Vagina (tissue), 2 donors: ENCODE measurements around the gene ATP8B1. TPM values are rescaled to one million over a fixed set of nuclear protein-coding genes. Genes with fewer than 3 reads are reported as not detected.

Experiments
- DNase-seq, 2 donors: peaks; one replicate each; pipeline ENCODE4 v3.0.0-alpha.2; 2017; ENCODE audit errors: extremely low spot score in 2 of 2
- H3K27ac ChIP-seq: fragments of 200-600 bp; sonication (generic); one replicate; pipeline ENCODE4 v1.5.1; 2019
- H3K27me3 ChIP-seq: fragments of 200-600 bp; sonication (generic); one replicate; pipeline ENCODE4 v1.5.1; 2019
- H3K36me3 ChIP-seq, 2 donors: fragments of 200-600 bp; sonication (generic); one replicate each; pipeline ENCODE4 v1.5.1; 2017 to 2019
- H3K4me1 ChIP-seq: fragments of 200-600 bp; sonication (generic); one replicate; pipeline ENCODE4 v1.5.1; 2019
- H3K4me3 ChIP-seq, 2 donors: fragments of 200-600 bp; sonication (generic); 1 replicate in 1 of 2; 2 replicates in 1 of 2; pipeline ENCODE4 v1.5.1; 2016 to 2019
- H3K9me3 ChIP-seq: fragments of 200-600 bp; sonication (generic); one replicate; pipeline ENCODE4 v1.5.1; 2019
- POLR2A ChIP-seq, 2 donors: fragments of 450-650 bp; IDR thresholded peaks; one replicate each; pipeline ENCODE4 v1.6.1; 2017; ENCODE audit warnings: antibody characterized with exemption in 2 of 2, mild to moderate bottlenecking in 2 of 2, moderate library complexity in 2 of 2
- POLR2AphosphoS5 ChIP-seq, 2 donors: sonication (generic); formaldehyde crosslinking; IDR thresholded peaks; one replicate each; pipeline ENCODE4 v1.9.0; 2017; ENCODE audit warnings: antibody characterized with exemption in 2 of 2, mild to moderate bottlenecking in 2 of 2, low read depth in 1 of 2; ENCODE audit not compliant: insufficient read depth in 1 of 2
- intact Hi-C: fragments of 100-400 bp; cut with DNase I; formaldehyde crosslinking; loops from one replicate; pipeline ENCODE4 v1.15.1; 2023
- total RNA-seq: library from RNA; depleted of rRNA; stranded (reverse); fragments of >200 nt; gene quantifications from one replicate; pipeline ENCODE4 v1.2.3, GENCODE V29; 2016
- TF ChIP-seq, protein P1 (sequence below), 3 experiments: fragments of 450-650 bp in 2 of 3; fragments of 200-600 bp in 1 of 3; sonication (generic) in 1 of 3; IDR thresholded peaks; one replicate each; pipeline ENCODE4 v1.5.1; 2017 to 2019; ENCODE audit warnings: antibody characterized with exemption in 3 of 3, mild to moderate bottlenecking in 2 of 3, moderate library complexity in 2 of 3

ATP8B1 gene
- total RNA-seq, 1 donor from 2014 or later, result 41.5 TPM

DNA sequence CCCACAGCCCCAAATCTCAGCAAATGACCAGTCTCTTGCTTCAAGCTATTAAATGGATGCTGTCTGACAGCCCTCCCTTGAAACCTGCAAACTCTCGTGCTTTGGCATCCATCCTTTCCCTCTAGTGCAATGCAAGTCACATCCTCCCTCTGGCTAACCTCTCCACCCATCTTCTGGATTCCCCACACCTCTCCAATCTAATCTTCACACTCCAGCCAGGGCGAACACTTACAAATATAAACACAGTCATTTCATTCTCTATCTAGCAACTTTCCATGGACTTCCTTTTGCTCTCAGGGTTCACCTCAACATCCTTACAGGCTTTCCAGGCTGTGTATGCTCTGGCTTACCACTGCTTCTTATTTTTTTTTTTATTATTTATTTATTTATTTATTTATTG, 171.4 kb downstream of the ATP8B1 start:
- peaks cover 14% of the 10 kb centered on the region for H3K4me1 ChIP-seq
- intact Hi-C loops, result no loop called here
- no peaks in the 10 kb centered on the region for H3K36me3 ChIP-seq
- TF ChIP-seq POLR2AphosphoS5 (IDR thresholded peaks at IDR 0.05; ENCODE audit: insufficient read depth in 1 of 2, low read depth in 1 of 2), result no peak
- TF ChIP-seq, protein P1, sequence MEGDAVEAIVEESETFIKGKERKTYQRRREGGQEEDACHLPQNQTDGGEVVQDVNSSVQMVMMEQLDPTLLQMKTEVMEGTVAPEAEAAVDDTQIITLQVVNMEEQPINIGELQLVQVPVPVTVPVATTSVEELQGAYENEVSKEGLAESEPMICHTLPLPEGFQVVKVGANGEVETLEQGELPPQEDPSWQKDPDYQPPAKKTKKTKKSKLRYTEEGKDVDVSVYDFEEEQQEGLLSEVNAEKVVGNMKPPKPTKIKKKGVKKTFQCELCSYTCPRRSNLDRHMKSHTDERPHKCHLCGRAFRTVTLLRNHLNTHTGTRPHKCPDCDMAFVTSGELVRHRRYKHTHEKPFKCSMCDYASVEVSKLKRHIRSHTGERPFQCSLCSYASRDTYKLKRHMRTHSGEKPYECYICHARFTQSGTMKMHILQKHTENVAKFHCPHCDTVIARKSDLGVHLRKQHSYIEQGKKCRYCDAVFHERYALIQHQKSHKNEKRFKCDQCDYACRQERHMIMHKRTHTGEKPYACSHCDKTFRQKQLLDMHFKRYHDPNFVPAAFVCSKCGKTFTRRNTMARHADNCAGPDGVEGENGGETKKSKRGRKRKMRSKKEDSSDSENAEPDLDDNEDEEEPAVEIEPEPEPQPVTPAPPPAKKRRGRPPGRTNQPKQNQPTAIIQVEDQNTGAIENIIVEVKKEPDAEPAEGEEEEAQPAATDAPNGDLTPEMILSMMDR (IDR thresholded peaks at IDR 0.05), result no peak
- no peak for TF ChIP-seq POLR2A (IDR thresholded peaks at IDR 0.05)
- H3K27me3 ChIP-seq, result no peaks in the 10 kb centered on the region
- H3K4me3 ChIP-seq, result no peak overlapping the region
- H3K9me3 ChIP-seq, result no peaks in the 10 kb centered on the region
- no peak for DNase-seq
- no peak overlapping the region for H3K27ac ChIP-seq

DNA sequence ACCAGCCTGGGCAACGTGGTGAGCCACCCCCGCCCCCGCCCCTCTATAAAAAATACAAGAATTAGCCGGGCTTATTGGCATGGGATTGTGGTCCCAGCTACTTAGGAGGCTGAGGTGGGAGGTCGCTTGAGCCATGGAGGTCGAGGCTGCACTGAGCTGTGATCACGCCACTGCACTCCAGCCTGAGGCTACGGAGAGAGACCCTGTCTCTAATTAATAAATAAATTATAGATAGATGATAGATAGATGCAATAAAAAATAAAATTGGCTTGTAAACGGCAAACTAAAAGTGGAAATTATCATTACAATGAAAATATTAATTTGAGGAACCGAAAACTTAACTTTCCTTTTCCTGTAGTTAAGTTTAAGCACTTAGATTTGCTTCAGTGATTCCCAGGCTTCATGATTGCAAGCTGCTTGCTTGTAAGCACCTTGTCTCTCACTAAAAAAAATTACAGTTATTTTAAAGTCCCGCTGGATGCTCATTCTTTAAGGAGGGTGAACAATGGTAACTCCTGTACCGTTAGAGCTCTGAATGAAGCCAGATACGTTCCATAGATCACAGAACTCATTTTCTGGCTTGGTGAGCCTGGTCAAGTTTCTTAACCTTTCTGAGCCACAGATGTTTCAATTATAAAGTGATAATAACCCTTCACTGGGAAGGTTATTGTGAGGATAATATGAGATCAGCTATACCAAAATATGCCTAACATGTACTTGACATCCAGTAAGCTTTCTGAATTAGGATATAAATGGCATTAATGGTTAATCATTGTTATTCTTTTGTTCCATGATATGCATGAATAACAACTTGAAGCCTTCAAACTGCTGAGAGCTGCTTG, 172.1 kb downstream of the ATP8B1 start:
- H3K4me1 ChIP-seq, result peaks cover 14% of the 10 kb centered on the region
- TF ChIP-seq POLR2A (IDR thresholded peaks at IDR 0.05), result no peak
- TF ChIP-seq, protein P1 (IDR thresholded peaks at IDR 0.05), result no peak
- TF ChIP-seq POLR2AphosphoS5 (IDR thresholded peaks at IDR 0.05; ENCODE audit: insufficient read depth in 1 of 2, low read depth in 1 of 2), result no peak
- DNase-seq, result no peak
- H3K9me3 ChIP-seq, result no peaks in the 10 kb centered on the region
- no peaks in the 10 kb centered on the region for H3K27me3 ChIP-seq
- peak overlapping the region; percentile 81 for H3K27ac ChIP-seq
- intact Hi-C loops, result no loop called here
- no peaks in the 10 kb centered on the region for H3K36me3 ChIP-seq
- peak overlapping the region; percentile 52 to 65 for H3K4me3 ChIP-seq

DNA sequence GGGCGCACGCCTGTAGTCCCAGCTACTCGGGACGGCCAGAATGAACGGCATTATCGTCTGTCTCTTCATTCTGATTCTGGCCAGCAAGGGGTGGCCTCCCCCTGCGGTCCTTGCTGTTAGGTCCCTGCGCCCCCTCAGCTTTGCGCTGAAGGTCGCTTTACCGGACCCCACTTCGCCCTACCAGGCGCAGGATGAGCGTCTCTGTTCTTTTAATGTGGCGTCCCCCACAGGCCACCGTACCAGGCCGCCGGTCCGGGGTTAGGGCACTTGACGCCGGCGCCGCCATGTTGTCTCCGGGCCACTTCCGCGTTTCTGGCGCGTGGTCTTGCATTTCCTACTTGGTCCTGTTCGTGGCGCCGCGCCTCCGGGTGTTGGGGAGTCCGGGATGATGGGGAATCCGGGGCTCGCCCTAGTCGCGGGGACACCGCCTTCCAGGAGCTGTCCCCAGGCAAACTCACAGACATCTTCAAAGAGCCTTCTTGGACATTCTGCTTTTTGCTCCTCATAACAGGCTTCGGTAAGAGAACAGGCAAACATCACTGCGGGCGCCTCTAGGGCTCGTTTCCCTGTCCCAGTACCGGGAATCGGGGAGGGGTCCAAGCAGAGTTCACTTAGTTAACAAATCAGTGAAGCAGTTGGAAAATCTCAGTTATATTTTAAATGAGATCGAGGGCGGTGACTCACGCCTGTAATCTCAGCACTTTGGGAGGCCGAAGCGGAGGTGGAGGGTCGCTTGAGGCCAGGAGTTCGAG, 172.9 kb downstream of the ATP8B1 start:
- intact Hi-C loops, result no loop called here
- Histone ChIP-seq H3K36me3 (no peaks in the 10 kb centered on the region), H3K4me3 (peak overlapping the region; percentile 52 to 65), H3K27ac (peak overlapping the region; percentile 81), H3K9me3 (no peaks in the 10 kb centered on the region), H3K27me3 (no peaks in the 10 kb centered on the region), H3K4me1 (peaks cover 14% of the 10 kb centered on the region)
- TF ChIP-seq POLR2A (IDR thresholded peaks at IDR 0.05) (no peak), POLR2AphosphoS5 (IDR thresholded peaks at IDR 0.05; ENCODE audit: insufficient read depth in 1 of 2, low read depth in 1 of 2) (peak; percentile 88 to 95)
- TF ChIP-seq, protein P1 (IDR thresholded peaks at IDR 0.05), result peak; percentile 16 to 70 (median 51)
- DNase-seq, result peak; percentile 97 to 98

DNA sequence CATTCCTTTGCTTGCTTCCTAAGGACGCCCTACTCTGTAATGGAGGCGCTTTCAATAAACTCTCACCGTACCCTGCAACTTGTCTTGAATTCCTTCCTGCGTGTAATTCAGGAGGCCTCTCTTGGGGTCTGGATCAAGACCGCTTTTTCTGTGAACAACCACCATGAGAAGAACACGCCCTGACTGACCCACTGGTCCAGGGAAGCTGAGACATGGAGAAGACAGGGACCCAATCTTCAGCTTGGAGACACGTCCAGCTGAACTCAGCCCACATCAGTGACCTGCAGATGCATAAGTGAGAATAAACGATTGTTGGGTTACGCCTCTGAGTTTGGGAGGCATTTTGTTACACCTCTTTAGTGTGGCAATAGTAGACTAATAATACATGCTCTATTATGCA, 173.7 kb downstream of the ATP8B1 start:
- H3K36me3 ChIP-seq, result no peaks in the 10 kb centered on the region
- H3K27ac ChIP-seq, result peak overlapping the region; percentile 81
- intact Hi-C loops, result loop anchor here (10.0 kb wide), 1 partner anchor 175 kb away; the partner anchor contains the start of gene ATP8B1
- peaks cover 14% of the 10 kb centered on the region for H3K4me1 ChIP-seq
- H3K27me3 ChIP-seq, result no peaks in the 10 kb centered on the region
- TF ChIP-seq POLR2A (IDR thresholded peaks at IDR 0.05), result no peak
- TF ChIP-seq, protein P1 (IDR thresholded peaks at IDR 0.05), result no peak
- TF ChIP-seq POLR2AphosphoS5 (IDR thresholded peaks at IDR 0.05; ENCODE audit: insufficient read depth in 1 of 2, low read depth in 1 of 2), result no peak
- H3K4me3 ChIP-seq, result peak overlapping the region; percentile 52 to 65
- no peak for DNase-seq
- no peaks in the 10 kb centered on the region for H3K9me3 ChIP-seq
